ENCODE measurements around the gene ANK3.
A peak's percentile ranks its signal among the peaks of the same experiment; 100 is the strongest.

Gene ANK3

DNA sequence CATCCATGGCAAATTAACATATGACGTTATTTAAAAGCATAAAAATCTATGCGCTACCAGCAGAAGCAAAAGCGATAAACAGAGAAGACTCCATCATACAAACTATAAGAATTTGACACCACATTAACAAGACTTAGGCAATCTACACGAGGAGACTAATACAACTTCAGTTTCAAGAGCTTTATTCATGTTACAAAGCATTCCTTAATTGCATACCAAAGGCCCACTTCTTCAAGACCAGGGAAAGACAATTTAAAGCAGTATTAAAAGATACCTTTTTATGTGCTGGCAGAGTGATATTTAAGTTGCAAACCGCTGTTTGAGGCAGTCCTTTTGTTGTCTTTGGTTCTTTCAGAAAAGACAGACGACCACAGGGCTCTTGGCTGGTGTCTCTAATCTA is 307.3 kb downstream of the ANK3 start:
- 0 out of 2 replicates have a peak overlapping the region, but pooled peaks have one; percentile 0 for H3K9ac ChIP-seq (ENCODE audit: low read depth, low read length)
- no peak overlapping the region for H3K27ac ChIP-seq (ENCODE audit: low read length)
- peaks cover 16% of the 10 kb centered on the region; the same call in 1 of the 2 replicates for H3K4me1 ChIP-seq (ENCODE audit: insufficient read depth, low read length)
- H3K36me3 ChIP-seq (ENCODE audit: insufficient read depth, low read depth, low read length), result peaks cover 35% of the 10 kb centered on the region; the same call in 1 of the 2 replicates
- no peaks in the 10 kb centered on the region for H3K9me3 ChIP-seq (ENCODE audit: insufficient read depth, low read depth, low read length)
- H3K4me3 ChIP-seq (ENCODE audit: low read length), result no peak overlapping the region
- H3K27me3 ChIP-seq (ENCODE audit: insufficient read depth, low read length), result no peaks in the 10 kb centered on the region

DNA sequence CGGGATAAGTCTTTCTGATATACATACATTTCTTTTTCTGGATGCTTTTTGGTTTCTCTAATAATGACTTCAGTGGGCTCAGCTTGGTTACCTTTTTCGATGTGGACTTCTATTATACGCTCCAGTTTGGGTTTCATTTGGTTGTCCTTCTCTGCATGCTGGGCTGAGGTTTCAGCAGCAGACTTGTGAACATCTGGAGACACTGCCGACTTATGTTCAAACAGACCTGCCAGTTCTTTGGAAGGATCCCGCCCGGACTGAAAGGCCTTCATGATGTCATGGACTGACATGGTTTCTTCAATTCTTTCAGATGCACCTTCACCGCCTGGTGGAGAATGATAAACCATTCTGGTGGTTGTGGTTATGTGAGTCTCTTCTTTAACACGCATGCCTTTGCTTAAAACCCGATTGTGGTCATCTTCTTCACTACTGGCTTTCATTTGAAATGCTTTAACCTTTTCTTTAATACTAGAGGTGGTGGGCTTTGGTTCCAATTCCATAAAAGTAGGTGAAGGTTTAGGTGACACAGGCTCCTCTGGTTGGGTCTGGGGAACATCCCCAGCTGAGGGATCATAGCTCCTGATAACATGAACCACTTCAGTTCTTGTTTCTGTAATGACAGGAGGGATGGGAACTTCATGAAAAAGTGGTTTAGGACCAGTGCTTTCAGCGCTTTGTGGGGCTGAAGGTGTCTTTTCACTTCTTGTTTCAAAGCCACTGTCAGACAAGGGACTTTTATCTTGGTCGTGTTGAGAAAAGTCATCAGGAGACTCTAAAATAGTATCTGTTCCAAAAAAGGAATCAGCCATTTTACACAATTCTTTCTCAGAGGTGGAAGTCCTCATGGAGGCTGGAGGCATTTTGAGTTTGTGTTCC is 315.7 kb downstream of the ANK3 start:
- Histone ChIP-seq H3K36me3 (ENCODE audit: insufficient read depth, low read depth, low read length) (peaks cover 15% of the 10 kb centered on the region), H3K27me3 (ENCODE audit: insufficient read depth, low read length) (no peaks in the 10 kb centered on the region), H3K4me3 (ENCODE audit: low read length) (no peak overlapping the region), H3K9me3 (ENCODE audit: insufficient read depth, low read depth, low read length) (no peaks in the 10 kb centered on the region), H3K9ac (ENCODE audit: low read depth, low read length) (no peak overlapping the region), H3K27ac (ENCODE audit: low read length) (no peak overlapping the region), H3K4me1 (ENCODE audit: insufficient read depth, low read length) (no peaks in the 10 kb centered on the region)

GRCh38 chr10:60073397-60073780 is 316.3 kb downstream of the ANK3 start:
- Histone ChIP-seq H3K36me3 (ENCODE audit: insufficient read depth, low read depth, low read length) (peaks cover 16% of the 10 kb centered on the region), H3K4me3 (ENCODE audit: low read length) (no peak overlapping the region), H3K9ac (ENCODE audit: low read depth, low read length) (no peak overlapping the region), H3K4me1 (ENCODE audit: insufficient read depth, low read length) (no peaks in the 10 kb centered on the region), H3K27me3 (ENCODE audit: insufficient read depth, low read length) (no peaks in the 10 kb centered on the region), H3K9me3 (ENCODE audit: insufficient read depth, low read depth, low read length) (no peaks in the 10 kb centered on the region), H3K27ac (ENCODE audit: low read length) (no peak overlapping the region)

GRCh38 chr10:60069311-60069710 is 320.4 kb downstream of the ANK3 start:
- H3K4me3 ChIP-seq (ENCODE audit: low read length), result no peak overlapping the region

GRCh38 chr10:60050366-60050765 is 339.3 kb downstream of the ANK3 start:
- peaks cover 3% of the 10 kb centered on the region; the same call in 1 of the 2 replicates for H3K4me1 ChIP-seq (ENCODE audit: insufficient read depth, low read length)
- H3K27me3 ChIP-seq (ENCODE audit: insufficient read depth, low read length), result no peaks in the 10 kb centered on the region
- no peak overlapping the region for H3K9ac ChIP-seq (ENCODE audit: low read depth, low read length)
- H3K36me3 ChIP-seq (ENCODE audit: insufficient read depth, low read depth, low read length), result no peaks in the 10 kb centered on the region
- H3K4me3 ChIP-seq (ENCODE audit: low read length), result no peak overlapping the region
- no peak overlapping the region for H3K27ac ChIP-seq (ENCODE audit: low read length)
- H3K9me3 ChIP-seq (ENCODE audit: insufficient read depth, low read depth, low read length), result no peaks in the 10 kb centered on the region

More at GRCh38 chr10:60069311-60069710, 320.4 kb downstream of the ANK3 start:
- Histone ChIP-seq H3K27ac (ENCODE audit: low read length) (no peak overlapping the region), H3K27me3 (ENCODE audit: insufficient read depth, low read length) (no peaks in the 10 kb centered on the region), H3K4me1 (ENCODE audit: insufficient read depth, low read length) (no peaks in the 10 kb centered on the region), H3K36me3 (ENCODE audit: insufficient read depth, low read depth, low read length) (peaks cover 4% of the 10 kb centered on the region; the same call in 1 of the 2 replicates), H3K9me3 (ENCODE audit: insufficient read depth, low read depth, low read length) (no peaks in the 10 kb centered on the region), H3K9ac (ENCODE audit: low read depth, low read length) (no peak overlapping the region)

DNA sequence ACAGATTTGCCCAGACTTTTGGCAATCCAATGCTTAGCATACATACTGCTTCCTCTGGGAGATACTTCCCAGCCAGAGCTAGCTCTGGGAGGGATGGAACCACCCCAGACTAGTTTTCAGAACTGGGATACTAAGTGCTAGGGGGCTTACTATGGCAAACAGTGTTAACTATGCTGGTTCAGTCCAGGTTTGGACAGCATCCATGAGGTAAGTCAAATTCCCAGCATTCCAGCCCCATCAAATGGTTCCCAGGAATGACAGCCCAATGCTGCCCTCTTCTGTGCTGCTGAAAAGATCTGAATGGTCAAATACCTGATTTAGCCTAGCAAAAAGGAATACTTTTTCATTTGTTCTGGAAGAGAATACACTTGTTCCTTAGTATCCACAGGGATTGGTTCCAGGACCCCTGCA is 341.6 kb downstream of the ANK3 start:
- no peaks in the 10 kb centered on the region for H3K9me3 ChIP-seq (ENCODE audit: insufficient read depth, low read depth, low read length)
- H3K9ac ChIP-seq (ENCODE audit: low read depth, low read length), result no peak overlapping the region
- peaks cover 3% of the 10 kb centered on the region; the same call in 1 of the 2 replicates for H3K4me1 ChIP-seq (ENCODE audit: insufficient read depth, low read length)
- no peak overlapping the region for H3K27ac ChIP-seq (ENCODE audit: low read length)
- no peak overlapping the region for H3K4me3 ChIP-seq (ENCODE audit: low read length)
- no peaks in the 10 kb centered on the region for H3K27me3 ChIP-seq (ENCODE audit: insufficient read depth, low read length)
- H3K36me3 ChIP-seq (ENCODE audit: insufficient read depth, low read depth, low read length), result no peaks in the 10 kb centered on the region

- Histone ChIP-seq H3K36me3 (ENCODE audit: insufficient read depth, low read depth, low read length) (no peaks in the 10 kb centered on the region), H3K9me3 (ENCODE audit: insufficient read depth, low read depth, low read length) (no peaks in the 10 kb centered on the region), H3K4me3 (ENCODE audit: low read length) (no peak overlapping the region), H3K27ac (ENCODE audit: low read length) (no peak overlapping the region), H3K4me1 (ENCODE audit: insufficient read depth, low read length) (peaks cover 3% of the 10 kb centered on the region; the same call in 1 of the 2 replicates), H3K27me3 (ENCODE audit: insufficient read depth, low read length) (no peaks in the 10 kb centered on the region), H3K9ac (ENCODE audit: low read depth, low read length) (no peak overlapping the region)
Measured at GRCh38 chr10:60045571-60045970, 344.1 kb downstream of the ANK3 start.

DNA sequence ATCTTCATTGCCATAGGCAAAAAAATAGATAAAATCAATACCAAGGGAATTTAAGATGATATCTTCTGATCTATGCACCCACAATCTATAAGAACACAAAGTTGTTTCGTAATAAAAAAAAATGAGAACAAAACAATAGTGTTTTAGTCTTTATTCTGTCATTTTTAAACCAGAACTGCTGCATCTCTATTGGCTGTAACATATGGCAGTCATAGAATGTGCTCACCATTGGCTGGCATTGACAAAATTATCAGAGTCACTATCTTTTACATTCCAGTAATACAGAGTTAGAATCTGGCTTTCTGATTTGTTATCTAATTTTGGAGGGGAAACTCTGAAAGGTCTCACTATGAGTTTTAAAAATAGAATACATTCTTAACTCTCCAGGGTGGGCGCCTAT is 344.7 kb downstream of the ANK3 start:
- Histone ChIP-seq H3K9ac (ENCODE audit: low read depth, low read length) (no peak overlapping the region), H3K4me3 (ENCODE audit: low read length) (no peak overlapping the region), H3K9me3 (ENCODE audit: insufficient read depth, low read depth, low read length) (no peaks in the 10 kb centered on the region), H3K27me3 (ENCODE audit: insufficient read depth, low read length) (no peaks in the 10 kb centered on the region), H3K36me3 (ENCODE audit: insufficient read depth, low read depth, low read length) (no peaks in the 10 kb centered on the region), H3K27ac (ENCODE audit: low read length) (no peak overlapping the region), H3K4me1 (ENCODE audit: insufficient read depth, low read length) (peaks cover 3% of the 10 kb centered on the region; the same call in 1 of the 2 replicates)

DNA sequence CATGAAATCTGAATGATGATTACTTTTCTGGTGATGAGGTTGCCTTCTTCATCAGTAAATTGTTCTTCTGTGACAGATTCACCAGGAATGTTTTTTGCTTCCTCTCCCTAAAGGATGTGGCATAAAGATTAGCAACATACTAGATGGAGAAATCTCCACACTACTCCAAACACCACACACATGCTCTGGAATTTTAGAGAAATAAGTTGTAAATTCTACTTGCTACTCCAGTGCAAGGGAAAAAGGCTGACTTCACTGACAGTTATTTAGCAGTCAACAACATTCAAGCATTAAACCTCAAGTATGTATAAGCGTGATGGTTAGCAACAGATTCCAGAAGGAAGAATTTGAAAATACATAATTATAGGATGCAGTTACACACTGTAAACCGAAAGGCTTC is 345.4 kb downstream of the ANK3 start:
- peaks cover 3% of the 10 kb centered on the region; the same call in 1 of the 2 replicates for H3K4me1 ChIP-seq (ENCODE audit: insufficient read depth, low read length)
- no peaks in the 10 kb centered on the region for H3K9me3 ChIP-seq (ENCODE audit: insufficient read depth, low read depth, low read length)
- no peak overlapping the region for H3K9ac ChIP-seq (ENCODE audit: low read depth, low read length)
- H3K4me3 ChIP-seq (ENCODE audit: low read length), result no peak overlapping the region
- no peaks in the 10 kb centered on the region for H3K36me3 ChIP-seq (ENCODE audit: insufficient read depth, low read depth, low read length)
- no peak overlapping the region for H3K27ac ChIP-seq (ENCODE audit: low read length)
- H3K27me3 ChIP-seq (ENCODE audit: insufficient read depth, low read length), result no peaks in the 10 kb centered on the region

DNA sequence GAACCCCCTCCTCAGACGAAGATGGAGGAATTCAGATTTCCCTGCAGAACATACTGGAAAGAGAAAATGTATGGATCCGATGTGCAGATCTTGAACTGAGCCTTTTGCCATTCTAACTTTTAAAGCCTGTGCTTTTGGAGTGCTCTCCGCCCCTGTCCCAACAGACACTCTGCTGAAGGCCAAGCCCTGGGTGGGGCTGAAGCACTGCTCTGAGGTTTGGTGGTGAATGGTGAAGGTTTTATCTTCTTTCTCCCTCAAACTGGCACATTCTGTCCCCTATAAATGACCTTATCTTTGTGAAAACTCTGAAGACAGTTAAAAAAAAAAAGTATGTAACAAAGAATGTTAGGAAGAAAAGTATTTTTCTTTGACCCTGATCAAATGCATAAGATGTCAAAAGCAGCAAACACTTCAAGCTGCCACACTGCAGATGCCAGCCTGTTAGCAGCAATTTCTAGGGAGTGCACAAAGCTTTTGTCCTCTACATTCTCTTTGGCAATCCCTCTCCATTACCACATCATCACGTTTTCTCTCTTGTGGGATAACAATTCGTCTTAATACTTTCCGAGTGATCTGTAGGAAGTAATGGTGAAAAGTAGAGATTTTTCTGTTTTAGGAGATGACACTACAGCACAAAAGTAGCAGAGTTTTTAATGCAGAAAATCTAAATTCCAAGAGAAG is 346.0 kb downstream of the ANK3 start:
- Histone ChIP-seq H3K9ac (ENCODE audit: low read depth, low read length) (no peak overlapping the region), H3K27ac (ENCODE audit: low read length) (no peak overlapping the region), H3K27me3 (ENCODE audit: insufficient read depth, low read length) (no peaks in the 10 kb centered on the region), H3K9me3 (ENCODE audit: insufficient read depth, low read depth, low read length) (no peaks in the 10 kb centered on the region), H3K4me1 (ENCODE audit: insufficient read depth, low read length) (peaks cover 3% of the 10 kb centered on the region; the same call in 1 of the 2 replicates), H3K4me3 (ENCODE audit: low read length) (no peak overlapping the region), H3K36me3 (ENCODE audit: insufficient read depth, low read depth, low read length) (no peaks in the 10 kb centered on the region)

DNA sequence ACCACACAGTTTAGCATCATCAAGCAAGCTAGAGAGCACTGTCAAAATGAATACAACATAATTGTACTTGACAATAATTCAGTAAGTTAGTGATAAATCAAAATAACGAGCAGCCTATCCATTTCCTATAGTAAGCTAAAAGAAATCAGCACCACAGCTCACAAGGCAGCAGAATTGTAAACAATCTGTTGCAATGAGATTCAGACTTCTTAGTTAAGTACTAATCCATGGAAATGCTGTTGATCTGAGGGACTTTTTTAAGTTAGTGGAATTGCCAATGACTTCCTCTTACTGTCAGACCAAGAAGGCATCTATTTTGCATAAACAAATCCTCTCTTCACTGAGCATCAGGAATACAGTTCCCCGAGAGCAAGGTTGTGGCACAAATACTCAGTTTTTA is 346.8 kb downstream of the ANK3 start:
- Histone ChIP-seq H3K4me1 (ENCODE audit: insufficient read depth, low read length) (peaks cover 1% of the 10 kb centered on the region; the same call in 1 of the 2 replicates), H3K9ac (ENCODE audit: low read depth, low read length) (no peak overlapping the region), H3K36me3 (ENCODE audit: insufficient read depth, low read depth, low read length) (no peaks in the 10 kb centered on the region), H3K27me3 (ENCODE audit: insufficient read depth, low read length) (no peaks in the 10 kb centered on the region), H3K9me3 (ENCODE audit: insufficient read depth, low read depth, low read length) (no peaks in the 10 kb centered on the region), H3K4me3 (ENCODE audit: low read length) (no peak overlapping the region), H3K27ac (ENCODE audit: low read length) (no peak overlapping the region)
